Measurements from ENCODE around the gene PBX2.
A peak's percentile ranks its signal among the peaks of the same experiment; 100 is the strongest.
"Not testable (repeated sequence)": the region's sequence is repeated elsewhere in the genome, so short reads cannot be mapped to it uniquely, and the experiment has no call there.

The PBX2 gene

GRCh38 chr6:32189069-32189741, 797 bp downstream of the PBX2 start:
- Histone ChIP-seq H3K9me2 (ENCODE audit: low read depth, low read length) (no peaks in the 10 kb centered on the region), H3K79me2 (ENCODE audit: insufficient read depth, low read length) (no peaks in the 10 kb centered on the region), H3F3A (ENCODE audit: insufficient read depth, low read length) (0 out of 2 replicates have a peak, but pooled peaks cover 3% of the 10 kb centered on the region), H3K9me3 (ENCODE audit: low read length) (no peaks in the 10 kb centered on the region), H3K4me3 (ENCODE audit: low read depth, low read length, poor library complexity, severe bottlenecking) (peak overlapping the region; percentile 73), H3K4me2 (ENCODE audit: low read length) (peak overlapping the region; percentile 86), H3K9ac (ENCODE audit: low read length) (peak overlapping the region; percentile 86), H3K27ac (ENCODE audit: low read depth, low read length, poor library complexity, severe bottlenecking) (peak overlapping the region; percentile 88), H3K36me3 (ENCODE audit: insufficient read depth, low read length) (peaks cover 23% of the 10 kb centered on the region; the same call in 1 of the 2 replicates), H2AFZ (ENCODE audit: low read length) (no peak overlapping the region), H3K27me3 (ENCODE audit: insufficient read depth, low read length) (no peaks in the 10 kb centered on the region), H4K20me1 (ENCODE audit: insufficient read depth, low read length) (no peaks in the 10 kb centered on the region), H3K4me1 (ENCODE audit: insufficient read depth, low read length, severe bottlenecking) (peaks cover 41% of the 10 kb centered on the region)
- TF ChIP-seq EZH2 (IDR thresholded peaks at IDR 0.05; ENCODE audit: borderline replicate concordance, low read length) (no peak), CTCF (IDR thresholded peaks at IDR 0.05; ENCODE audit: low read length) (no peak)

- peak overlapping the region; percentile 86 for H3K9ac ChIP-seq (ENCODE audit: low read length)
- H3F3A ChIP-seq (ENCODE audit: insufficient read depth, low read length): 0 out of 2 replicates have a peak, but pooled peaks cover 3% of the 10 kb centered on the region
- H3K36me3 ChIP-seq (ENCODE audit: insufficient read depth, low read length): peaks cover 28% of the 10 kb centered on the region; the same call in 1 of the 2 replicates
- TF ChIP-seq CTCF (IDR thresholded peaks at IDR 0.05; ENCODE audit: low read length) (no peak), EZH2 (IDR thresholded peaks at IDR 0.05; ENCODE audit: borderline replicate concordance, low read length) (no peak)
- H3K4me2 ChIP-seq (ENCODE audit: low read length): peak overlapping the region; percentile 86
- no peaks in the 10 kb centered on the region for H3K27me3 ChIP-seq (ENCODE audit: insufficient read depth, low read length)
- peak overlapping the region; percentile 73 for H3K4me3 ChIP-seq (ENCODE audit: low read depth, low read length, poor library complexity, severe bottlenecking)
- H4K20me1 ChIP-seq (ENCODE audit: insufficient read depth, low read length): no peaks in the 10 kb centered on the region
- H3K4me1 ChIP-seq (ENCODE audit: insufficient read depth, low read length, severe bottlenecking): peaks cover 41% of the 10 kb centered on the region
- H3K79me2 ChIP-seq (ENCODE audit: insufficient read depth, low read length): no peaks in the 10 kb centered on the region
- H2AFZ ChIP-seq (ENCODE audit: low read length): no peak overlapping the region
- no peaks in the 10 kb centered on the region for H3K9me2 ChIP-seq (ENCODE audit: low read depth, low read length)
- peak overlapping the region; percentile 88 for H3K27ac ChIP-seq (ENCODE audit: low read depth, low read length, poor library complexity, severe bottlenecking)
- H3K9me3 ChIP-seq (ENCODE audit: low read length): no peaks in the 10 kb centered on the region
These were observed 1.5 kb downstream of the PBX2 start for GRCh38 chr6:32188381-32189068.

GRCh38 chr6:32187725-32188380, 2.1 kb downstream of the PBX2 start:
- H3K79me2 ChIP-seq (ENCODE audit: insufficient read depth, low read length); H3K9me2 ChIP-seq (ENCODE audit: low read depth, low read length); H4K20me1 ChIP-seq (ENCODE audit: insufficient read depth, low read length); H3F3A ChIP-seq (ENCODE audit: insufficient read depth, low read length); H3K4me2 ChIP-seq (ENCODE audit: low read length); H3K27me3 ChIP-seq (ENCODE audit: insufficient read depth, low read length); H3K9ac ChIP-seq (ENCODE audit: low read length); H3K27ac ChIP-seq (ENCODE audit: low read depth, low read length, poor library complexity, severe bottlenecking); H3K9me3 ChIP-seq (ENCODE audit: low read length); H2AFZ ChIP-seq (ENCODE audit: low read length); H3K4me3 ChIP-seq (ENCODE audit: low read depth, low read length, poor library complexity, severe bottlenecking): not testable (repeated sequence)
- Histone ChIP-seq H3K4me1 (ENCODE audit: insufficient read depth, low read length, severe bottlenecking) (peaks cover 38% of the 10 kb centered on the region), H3K36me3 (ENCODE audit: insufficient read depth, low read length) (peaks cover 33% of the 10 kb centered on the region; the same call in 1 of the 2 replicates)

All from OCI-LY1 (cell line).